IgD-negative memory B cell (primary cell): ENCODE measurements around the gene IPP. TPM values are rescaled to one million over a fixed set of nuclear protein-coding genes. Genes with fewer than 3 reads are reported as not detected.
A peak's percentile ranks its signal among the peaks of the same experiment; 100 is the strongest.
"Not testable (repeated sequence)": the region's sequence is repeated elsewhere in the genome, so short reads cannot be mapped to it uniquely, and the experiment has no call there.

Source experiments
- H3K27ac Mint-ChIP-seq, 3 donors: one replicate each; pipeline ENCODE4 v1.8.0; 2020 to 2022; ENCODE audit warnings: mild to moderate bottlenecking in 3 of 3, mixed read lengths in 3 of 3, moderate library complexity in 1 of 3
- H3K27me3 Mint-ChIP-seq: one replicate; pipeline ENCODE4 v1.8.0; 2021; ENCODE audit warnings: mixed read lengths
- H3K36me3 Mint-ChIP-seq: one replicate; pipeline ENCODE4 v1.8.0; 2020; ENCODE audit warnings: mild to moderate bottlenecking, mixed read lengths
- H3K4me1 Mint-ChIP-seq, 3 donors: one replicate each; pipeline ENCODE4 v1.8.0; 2020 to 2022; ENCODE audit warnings: mixed read lengths in 3 of 3, mild to moderate bottlenecking in 1 of 3
- H3K4me3 Mint-ChIP-seq, 4 donors: one replicate each; pipeline ENCODE4 v1.8.0; 2020 to 2022; ENCODE audit warnings: mild to moderate bottlenecking in 4 of 4, mixed read lengths in 4 of 4, moderate library complexity in 3 of 4
- H3K9me3 Mint-ChIP-seq, 3 donors: one replicate each; pipeline ENCODE4 v1.8.0; 2020 to 2021; ENCODE audit warnings: mixed read lengths in 3 of 3, mild to moderate bottlenecking in 1 of 3
- polyA plus RNA-seq: library from polyadenylated mRNA; unstranded; fragments of 300-500 nt; fragmentation: Illumina TruSeq; gene quantifications from one replicate; pipeline ENCODE4 v1.2.3, GENCODE V29; 2021

IPP gene
- polyA plus RNA-seq, 1 donor from 2014 or later, result 11.0 TPM

DNA sequence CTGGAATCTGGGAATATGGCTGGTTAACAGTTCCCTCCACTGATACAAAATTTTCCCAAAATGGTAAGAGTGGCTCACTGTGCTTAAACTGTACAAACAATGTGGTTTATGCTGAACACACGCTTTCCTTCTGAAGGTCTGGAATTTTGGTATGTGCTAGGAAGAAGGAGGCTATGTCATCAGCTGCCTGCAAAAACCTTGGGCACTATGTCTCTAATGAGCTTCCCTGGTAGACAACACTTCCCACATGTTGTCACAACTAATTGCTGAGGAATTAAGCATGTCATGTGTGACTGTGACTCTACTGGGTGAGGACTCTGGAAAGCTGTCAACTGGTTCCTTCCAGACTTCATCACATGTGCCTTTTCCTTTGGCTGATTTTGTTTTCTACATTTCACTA, 29.2 kb downstream of the IPP start:
- Mint-ChIP-seq H3K36me3 (peaks cover 2% of the 10 kb centered on the region), H3K27ac (no peak overlapping the region), H3K4me3 (no peak overlapping the region), H3K9me3 (no peaks in the 10 kb centered on the region), H3K27me3 (no peaks in the 10 kb centered on the region), H3K4me1 (no peaks in the 10 kb centered on the region)

DNA sequence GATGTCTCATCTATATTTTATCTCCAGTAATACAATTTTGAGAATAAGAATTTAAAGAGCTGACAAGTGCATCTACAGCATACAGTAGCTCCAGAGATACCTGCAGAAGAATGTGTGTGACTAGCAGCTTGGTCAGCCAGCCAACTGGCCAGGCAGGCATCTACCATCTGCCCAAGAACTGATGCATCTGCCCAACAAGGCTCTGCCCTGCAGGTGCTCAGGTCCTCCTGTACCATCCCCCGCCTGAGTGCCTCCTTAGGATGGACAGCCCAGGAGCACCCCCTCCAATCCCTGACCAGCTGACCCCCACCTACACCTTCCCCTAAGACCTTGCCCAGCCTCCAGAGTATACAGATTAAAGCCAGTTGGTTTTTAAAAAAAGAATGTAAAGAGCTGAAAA, 32.2 kb downstream of the IPP start:
- Mint-ChIP-seq H3K4me1 (peaks cover 0 to 1% (median 0%) of the 10 kb centered on the region in 3 donors), H3K27ac (no peak overlapping the region), H3K27me3 (no peaks in the 10 kb centered on the region), H3K36me3 (peaks cover 2% of the 10 kb centered on the region), H3K9me3 (no peaks in the 10 kb centered on the region), H3K4me3 (no peak overlapping the region)

DNA sequence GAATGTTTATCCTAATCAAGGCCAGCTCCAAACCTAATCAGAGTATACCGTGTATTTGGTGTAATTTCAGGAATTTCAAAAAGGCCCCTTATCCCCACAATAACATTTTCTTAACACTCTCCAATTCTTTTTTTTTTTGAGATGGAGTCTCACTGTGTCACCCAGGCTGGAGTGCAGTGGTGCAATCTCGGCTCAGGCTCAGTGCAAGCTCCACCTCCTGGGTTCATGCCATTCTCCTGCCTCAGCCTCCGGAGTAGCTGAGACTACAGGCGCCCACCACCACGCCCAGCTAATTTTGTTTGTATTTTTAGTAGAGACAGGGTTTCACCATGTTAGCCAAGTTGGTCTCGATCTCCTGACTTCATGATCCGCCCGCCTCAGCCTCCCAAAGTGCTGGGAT, 33.1 kb downstream of the IPP start:
- H3K9me3 Mint-ChIP-seq, H3K4me3 Mint-ChIP-seq, H3K27ac Mint-ChIP-seq, H3K27me3 Mint-ChIP-seq, H3K36me3 Mint-ChIP-seq, H3K4me1 Mint-ChIP-seq: not testable (repeated sequence)

DNA sequence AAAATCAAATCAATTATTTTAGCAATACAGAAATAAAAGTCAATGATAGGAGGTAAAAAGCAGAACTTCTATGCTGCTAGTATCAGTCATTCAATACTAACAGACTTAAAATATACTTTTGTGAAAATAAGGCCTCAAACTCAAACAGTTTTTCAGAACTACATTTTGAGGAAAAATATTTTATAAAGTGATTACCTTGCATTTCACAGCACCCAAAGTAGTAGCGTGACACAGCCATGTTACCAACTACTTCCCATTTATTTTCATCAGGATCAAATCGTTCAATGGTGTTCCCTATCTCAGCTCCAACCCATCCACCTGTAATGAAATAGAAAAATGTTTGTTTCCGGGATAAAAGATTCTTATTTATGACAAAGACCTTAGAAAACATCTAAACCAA, 33.8 kb downstream of the IPP start:
- no peak overlapping the region for H3K4me3 Mint-ChIP-seq
- peaks cover 2% of the 10 kb centered on the region for H3K36me3 Mint-ChIP-seq
- no peaks in the 10 kb centered on the region for H3K27me3 Mint-ChIP-seq
- peaks cover 0 to 1% (median 0%) of the 10 kb centered on the region in 3 donors for H3K4me1 Mint-ChIP-seq
- no peaks in the 10 kb centered on the region for H3K9me3 Mint-ChIP-seq
- no peak overlapping the region for H3K27ac Mint-ChIP-seq

DNA sequence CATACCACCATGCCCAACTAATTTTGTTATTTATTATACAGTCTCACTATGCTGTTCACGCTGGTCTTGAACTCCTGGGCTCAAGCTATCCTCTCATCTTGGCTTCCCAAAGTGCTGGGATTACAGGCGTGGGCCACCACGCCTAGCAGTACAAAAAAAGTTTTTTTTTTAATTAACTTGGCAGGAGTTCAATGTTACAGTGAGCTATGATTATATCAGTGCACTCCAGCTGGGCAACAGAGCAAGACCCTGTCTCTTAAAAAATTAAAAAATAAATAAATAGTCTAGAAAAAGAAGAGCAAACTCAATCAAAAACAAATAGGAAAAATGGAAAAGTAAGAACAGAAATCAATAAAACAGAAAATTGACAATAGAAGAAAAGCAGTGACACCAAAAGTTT, 36.7 kb downstream of the IPP start:
- no peak overlapping the region for H3K4me3 Mint-ChIP-seq
- H3K4me1 Mint-ChIP-seq, result peaks cover 0 to 1% (median 0%) of the 10 kb centered on the region in 3 donors
- H3K27me3 Mint-ChIP-seq, result no peaks in the 10 kb centered on the region
- no peak overlapping the region for H3K27ac Mint-ChIP-seq
- no peaks in the 10 kb centered on the region for H3K36me3 Mint-ChIP-seq
- no peaks in the 10 kb centered on the region for H3K9me3 Mint-ChIP-seq

DNA sequence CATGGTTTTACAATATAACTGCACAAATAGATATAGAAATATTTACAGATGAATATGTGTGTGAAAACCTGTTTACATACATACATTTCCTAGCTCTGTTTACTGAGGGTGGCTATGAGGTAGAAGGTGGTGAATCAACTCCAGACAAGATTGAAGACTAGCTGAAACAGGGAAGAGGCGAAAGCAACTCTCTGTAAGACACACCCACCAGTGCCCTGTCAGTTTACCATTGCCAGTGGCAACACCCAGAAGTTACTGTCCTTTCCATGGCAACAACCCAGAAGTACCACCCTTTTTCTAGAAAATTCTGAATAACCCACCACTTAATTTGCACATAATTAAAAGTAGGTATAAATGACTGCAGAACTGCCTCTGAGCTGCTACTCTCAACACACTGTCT, 45.8 kb downstream of the IPP start:
- H3K27ac Mint-ChIP-seq, result no peak overlapping the region

DNA sequence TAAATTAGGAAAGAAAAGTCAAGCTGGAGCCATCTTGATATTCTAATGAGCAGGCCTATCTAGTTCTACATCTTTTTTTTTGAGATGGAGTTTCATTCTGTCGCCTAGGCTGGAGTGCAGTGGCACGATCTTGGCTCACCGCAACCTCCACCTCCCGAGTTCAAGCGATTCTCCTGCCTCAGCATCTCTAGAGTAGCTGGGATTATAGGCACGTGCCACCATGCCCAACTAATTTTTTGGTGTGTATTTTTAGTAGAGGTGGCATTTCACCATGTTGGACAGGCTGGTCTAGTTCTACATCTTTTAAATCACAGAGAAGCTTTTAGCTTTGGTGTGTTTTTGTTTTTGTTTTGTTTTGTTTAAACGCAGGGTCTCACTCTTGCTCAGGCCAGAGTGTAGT, 55.6 kb downstream of the IPP start:
- no peaks in the 10 kb centered on the region for H3K9me3 Mint-ChIP-seq
- no peaks in the 10 kb centered on the region for H3K27me3 Mint-ChIP-seq
- H3K36me3 Mint-ChIP-seq, result peaks cover 2% of the 10 kb centered on the region
- H3K4me1 Mint-ChIP-seq, result peaks cover 3 to 5% (median 5%) of the 10 kb centered on the region in 3 donors
- H3K4me3 Mint-ChIP-seq, result no peak overlapping the region
- no peak overlapping the region for H3K27ac Mint-ChIP-seq

More for the DNA sequence above, 45.8 kb downstream of the IPP start:
- Mint-ChIP-seq H3K36me3 (peaks cover 8% of the 10 kb centered on the region), H3K4me3 (no peak overlapping the region), H3K9me3 (peaks cover 0 to 5% (median 2%) of the 10 kb centered on the region in 3 donors), H3K27me3 (no peaks in the 10 kb centered on the region), H3K4me1 (no peaks in the 10 kb centered on the region)

DNA sequence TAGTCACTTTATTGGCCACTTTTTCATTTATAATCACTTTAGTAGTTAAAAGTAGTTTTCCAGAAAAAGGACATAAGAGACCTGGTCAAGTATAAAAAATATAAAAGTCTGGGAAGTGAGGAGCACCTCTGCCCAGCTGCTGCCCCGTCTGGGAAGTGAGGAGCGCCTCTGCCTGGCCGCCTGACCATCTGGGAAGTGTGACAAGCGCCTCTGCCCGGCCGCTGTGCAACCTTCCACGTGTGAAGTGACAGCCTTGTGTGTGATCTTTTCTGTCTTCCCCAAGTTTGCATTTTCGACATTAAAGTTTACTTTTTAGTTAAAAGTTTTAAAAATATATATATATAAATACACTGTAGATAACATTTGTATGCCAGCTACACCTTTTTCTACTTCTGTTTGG, 56.6 kb downstream of the IPP start:
- H3K36me3 Mint-ChIP-seq, result not testable (repeated sequence)

DNA sequence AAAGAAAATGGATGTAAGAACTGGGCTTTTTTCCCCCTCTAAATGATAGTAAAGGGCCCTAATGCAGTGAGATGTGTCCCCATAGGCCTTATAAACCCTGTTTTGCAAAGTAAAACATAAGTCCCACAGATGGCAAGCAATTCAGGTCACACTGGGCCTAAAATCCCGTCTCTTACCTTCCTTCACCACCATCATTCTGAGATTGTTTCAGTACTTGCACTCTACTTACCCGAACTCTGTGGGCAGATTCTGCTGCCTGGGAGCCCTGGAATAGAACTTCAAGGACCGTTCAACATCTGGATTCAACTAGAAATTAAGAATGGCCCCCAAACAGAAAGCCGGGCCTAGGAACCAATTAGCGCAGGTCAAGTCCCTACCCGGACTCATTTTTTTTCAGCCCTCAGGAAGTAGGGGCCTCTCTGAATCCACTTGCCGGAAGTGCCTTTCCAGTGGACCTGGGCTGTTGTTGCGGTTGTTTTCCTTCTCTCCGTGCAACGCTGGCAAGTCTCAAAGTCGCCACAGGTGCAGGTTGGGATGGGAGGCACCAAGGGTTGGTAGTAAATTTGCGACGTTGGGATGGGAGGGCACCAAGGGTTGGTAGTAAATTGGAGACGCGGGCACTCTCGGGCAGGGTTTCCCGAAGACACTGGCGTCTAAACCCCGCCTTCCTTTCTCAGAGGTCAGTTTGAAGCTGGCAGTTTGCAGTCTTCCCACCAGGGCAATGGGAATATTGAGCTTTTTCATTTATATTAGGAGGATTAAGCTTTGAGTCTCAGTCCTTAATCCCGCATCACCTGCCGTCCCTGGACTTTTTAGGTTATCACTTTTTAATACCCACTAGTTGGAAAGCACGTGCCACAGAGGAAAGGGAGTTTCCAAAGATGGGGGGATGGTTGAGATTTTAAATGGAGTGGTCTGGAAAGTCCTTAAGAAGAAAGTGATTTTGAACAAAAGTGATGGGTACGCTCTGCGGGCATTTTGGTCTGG, 62.4 kb downstream of the IPP start, which contains the start of gene TMEM69:
Gene TMEM69, plus strand, starts transcription at position 428 of the 987 bp plus-strand sequence. CDS start 2,888 bp downstream, outside the sequence.
- H3K27ac Mint-ChIP-seq, result peak within 1 kb of the TSS; percentile 98 to 100 (median 100)
- no peaks in the 10 kb centered on the region for H3K27me3 Mint-ChIP-seq
- peaks cover 22 to 28% (median 24%) of the 10 kb centered on the region in 3 donors for H3K4me1 Mint-ChIP-seq
- peak within 1 kb of the TSS; percentile 93 to 100 (median 99) for H3K4me3 Mint-ChIP-seq
- H3K36me3 Mint-ChIP-seq, result no peaks in the 10 kb centered on the region
- H3K9me3 Mint-ChIP-seq, result no peaks in the 10 kb centered on the region

More for the DNA sequence above, 56.6 kb downstream of the IPP start:
- H3K4me1 Mint-ChIP-seq, H3K9me3 Mint-ChIP-seq, H3K27ac Mint-ChIP-seq, H3K27me3 Mint-ChIP-seq: not testable (repeated sequence)
- peak overlapping the region in 1 of 4 donors; percentile 8 for H3K4me3 Mint-ChIP-seq

DNA sequence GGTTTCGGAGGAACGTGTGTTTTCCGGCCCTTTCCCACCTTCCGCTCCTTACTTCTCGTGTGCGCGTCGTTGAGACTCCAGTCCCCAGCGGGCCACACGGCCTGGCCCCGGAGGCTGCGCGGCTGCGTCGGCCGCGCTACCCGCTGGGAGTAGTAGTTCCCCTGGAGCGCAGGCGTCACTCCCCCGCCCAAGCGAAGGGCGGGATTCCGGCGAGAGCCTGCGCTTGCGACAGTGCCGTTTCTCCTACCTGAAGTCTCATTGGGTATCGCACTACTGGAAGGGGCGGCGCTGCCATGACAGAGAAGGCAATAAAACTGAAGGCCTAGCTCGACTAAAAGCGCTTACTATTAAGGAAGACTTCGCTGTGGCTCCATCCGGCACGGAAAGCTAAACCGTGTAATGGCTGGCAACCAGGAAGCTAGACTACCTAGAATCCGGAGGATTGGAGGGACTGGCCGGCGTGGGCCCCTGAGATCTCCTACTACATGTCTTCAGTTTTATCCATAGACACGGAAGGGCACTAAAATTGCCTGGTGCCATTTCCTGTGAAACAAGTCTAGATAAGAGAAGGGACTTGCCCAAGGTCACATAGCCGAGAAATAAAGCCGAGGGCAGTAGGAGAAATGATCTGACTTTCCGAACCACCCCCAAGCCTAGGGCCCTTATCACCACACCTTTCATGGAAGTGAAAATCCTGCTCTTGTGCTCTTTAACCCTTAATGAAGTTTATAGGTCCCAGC, 63.3 kb downstream of the IPP start:
- Mint-ChIP-seq H3K27ac (peak overlapping the region; percentile 98 to 100 (median 100)), H3K36me3 (no peaks in the 10 kb centered on the region), H3K27me3 (no peaks in the 10 kb centered on the region), H3K4me1 (peaks cover 18 to 35% (median 31%) of the 10 kb centered on the region in 3 donors), H3K4me3 (peak overlapping the region; percentile 93 to 100 (median 99)), H3K9me3 (no peaks in the 10 kb centered on the region)

DNA sequence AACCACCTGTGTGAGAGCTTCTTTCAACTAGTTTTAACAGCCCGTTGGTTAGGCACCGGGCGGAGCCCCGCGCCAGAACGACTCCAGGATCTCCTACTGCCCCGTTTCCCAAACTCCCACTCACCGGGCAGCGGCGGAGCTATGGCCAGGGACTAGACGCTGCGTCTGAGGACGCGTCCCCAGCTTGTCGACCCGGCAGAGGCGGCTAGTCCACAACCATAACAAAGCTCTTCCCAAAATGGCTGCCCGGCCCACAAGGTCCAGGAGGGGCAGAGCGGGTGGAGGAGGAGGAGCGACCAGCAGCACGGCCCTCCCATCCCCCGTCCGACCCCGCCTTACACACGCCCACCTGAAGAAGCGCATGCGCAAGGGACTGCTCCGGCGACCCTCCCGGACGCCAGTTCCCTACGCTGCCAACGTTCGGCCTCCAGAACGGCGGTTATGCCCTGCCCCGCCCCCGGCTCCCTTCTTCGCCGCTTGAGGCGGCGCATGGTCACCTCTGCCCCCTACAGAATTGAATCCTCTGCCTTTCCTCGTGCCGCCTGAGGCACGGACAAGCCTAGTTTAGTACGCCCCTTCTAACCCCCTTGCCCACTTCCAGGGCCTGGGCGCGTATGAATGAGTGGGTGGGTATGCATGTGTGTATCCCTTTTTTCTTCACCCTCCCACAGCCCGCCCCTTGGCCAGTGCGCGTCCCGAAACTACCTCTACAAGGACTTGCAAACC, 64.0 kb downstream of the IPP start, which contains the start of gene GPBP1L1:
Gene GPBP1L1, minus strand, starts transcription at position 246 of the 726 bp plus-strand sequence. CDS start 27,446 bp downstream, outside the sequence.
- H3K4me3 Mint-ChIP-seq, result peak within 1 kb of the TSS; percentile 93 to 100 (median 99)
- H3K27me3 Mint-ChIP-seq, result no peaks in the 10 kb centered on the region
- H3K27ac Mint-ChIP-seq, result peak within 1 kb of the TSS; percentile 98 to 100 (median 100)
- peaks cover 17 to 41% (median 35%) of the 10 kb centered on the region in 3 donors for H3K4me1 Mint-ChIP-seq
- no peaks in the 10 kb centered on the region for H3K36me3 Mint-ChIP-seq
- H3K9me3 Mint-ChIP-seq, result no peaks in the 10 kb centered on the region

DNA sequence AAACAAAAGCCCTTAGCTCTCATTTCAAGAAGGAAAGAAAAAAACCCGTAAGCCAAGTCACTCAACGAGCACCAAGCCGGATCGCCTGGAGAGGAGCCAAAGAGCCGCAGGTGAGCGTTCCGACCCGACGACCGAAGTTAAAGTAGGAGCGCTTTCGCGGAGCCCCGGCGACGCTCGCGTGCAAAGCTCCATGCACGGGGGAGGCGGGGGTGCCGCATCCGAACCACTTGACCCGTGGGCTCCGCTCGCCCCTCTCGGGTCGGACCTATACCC, 64.5 kb downstream of the IPP start:
- Mint-ChIP-seq H3K27me3 (no peaks in the 10 kb centered on the region), H3K4me3 (peak overlapping the region; percentile 93 to 100 (median 99)), H3K9me3 (no peaks in the 10 kb centered on the region), H3K36me3 (no peaks in the 10 kb centered on the region), H3K27ac (peak overlapping the region; percentile 98 to 100 (median 100)), H3K4me1 (peaks cover 22 to 43% (median 40%) of the 10 kb centered on the region in 3 donors)

DNA sequence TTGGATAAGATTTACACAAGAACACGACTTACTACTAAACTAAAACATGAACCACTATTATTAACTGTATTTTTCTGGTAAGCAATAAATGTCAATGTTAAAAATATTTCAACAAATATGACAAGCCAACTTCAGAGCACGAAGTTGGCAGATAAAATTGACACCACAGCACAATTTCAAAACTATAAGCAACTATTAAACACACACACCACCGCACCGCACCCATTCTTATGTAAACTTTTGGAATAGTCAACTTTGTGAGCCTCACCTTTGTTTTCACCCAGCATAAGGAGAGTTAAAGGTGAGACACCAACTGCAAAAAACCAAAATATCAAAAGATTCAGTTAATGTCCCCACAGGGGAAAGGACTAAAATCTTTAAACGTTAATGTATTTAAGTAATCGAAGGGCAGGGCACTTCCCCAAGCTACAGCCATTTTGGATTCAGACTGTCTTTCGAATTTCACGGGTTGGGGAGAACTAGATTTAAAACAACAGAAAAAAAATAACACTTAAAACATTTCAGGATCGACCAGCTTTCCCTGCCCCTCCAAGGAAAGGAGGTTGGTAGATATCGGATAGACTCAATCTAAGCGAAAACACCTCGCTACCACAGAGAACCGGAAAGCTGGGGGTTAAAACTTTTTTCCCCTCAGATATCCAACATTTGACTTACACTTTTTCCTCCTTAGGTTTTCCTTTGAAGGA, 65.0 kb downstream of the IPP start:
- no peaks in the 10 kb centered on the region for H3K27me3 Mint-ChIP-seq
- H3K27ac Mint-ChIP-seq, result peak overlapping the region; percentile 98 to 100 (median 100)
- H3K36me3 Mint-ChIP-seq, result no peaks in the 10 kb centered on the region
- H3K4me1 Mint-ChIP-seq, result peaks cover 27 to 46% (median 45%) of the 10 kb centered on the region in 3 donors
- peak overlapping the region; percentile 93 to 100 (median 99) for H3K4me3 Mint-ChIP-seq
- H3K9me3 Mint-ChIP-seq, result no peaks in the 10 kb centered on the region

DNA sequence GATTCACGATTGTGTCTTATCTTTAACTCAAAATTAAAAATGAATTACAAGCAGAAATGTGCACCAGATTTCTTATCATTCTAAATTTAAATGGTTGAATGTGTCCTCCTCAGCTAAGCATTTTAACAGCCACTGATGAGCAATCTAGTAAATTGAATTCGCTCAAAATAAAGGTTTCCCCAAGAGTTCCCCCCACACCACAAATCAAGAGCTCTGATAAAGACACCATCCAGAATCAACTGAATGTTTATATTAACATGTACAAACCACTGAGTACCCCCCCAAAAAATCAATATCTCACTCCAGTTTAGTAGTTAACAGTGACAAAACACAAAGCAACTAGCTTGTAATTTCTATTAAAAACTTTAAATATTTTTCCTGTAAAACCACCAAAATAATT, 66.1 kb downstream of the IPP start:
- H3K27ac Mint-ChIP-seq, result peak overlapping the region in 1 of 3 donors; percentile 10
- no peaks in the 10 kb centered on the region for H3K9me3 Mint-ChIP-seq
- H3K4me3 Mint-ChIP-seq, result peak overlapping the region in 3 of 4 donors; percentile 34 to 100 (median 65)
- H3K27me3 Mint-ChIP-seq, result no peaks in the 10 kb centered on the region
- H3K4me1 Mint-ChIP-seq, result peaks cover 29 to 50% (median 42%) of the 10 kb centered on the region in 3 donors
- no peaks in the 10 kb centered on the region for H3K36me3 Mint-ChIP-seq
